Measurements from ENCODE around the gene NPIPB12. TPM values are rescaled to one million over a fixed set of nuclear protein-coding genes. Genes with fewer than 3 reads are reported as not detected.
A peak's percentile ranks its signal among the peaks of the same experiment; 100 is the strongest.
"Not testable (repeated sequence)": the region's sequence is repeated elsewhere in the genome, so short reads cannot be mapped to it uniquely, and the experiment has no call there.

The NPIPB12 gene
- total RNA-seq (10 to 100 TPM; 20.4 to 32.6 (median 24.6) TPM), polyA plus RNA-seq (19.1 TPM)
- long read RNA-seq, donor 1, partial matches to known transcripts, result 0 of 2 reads
- long read RNA-seq, donor 1, other reads (novel, unspliced or antisense), result 2 of 2 reads
- long read RNA-seq, donor 2, result 0 reads
- long read RNA-seq, donor 3, partial matches to known transcripts, result 0 of 2 reads
- long read RNA-seq, donor 3, other reads (novel, unspliced or antisense), result 2 of 2 reads
- long read RNA-seq, donor 4, partial matches to known transcripts, result 0 of 1 reads
- long read RNA-seq, donor 4, other reads (novel, unspliced or antisense), result 1 of 1 reads

DNA sequence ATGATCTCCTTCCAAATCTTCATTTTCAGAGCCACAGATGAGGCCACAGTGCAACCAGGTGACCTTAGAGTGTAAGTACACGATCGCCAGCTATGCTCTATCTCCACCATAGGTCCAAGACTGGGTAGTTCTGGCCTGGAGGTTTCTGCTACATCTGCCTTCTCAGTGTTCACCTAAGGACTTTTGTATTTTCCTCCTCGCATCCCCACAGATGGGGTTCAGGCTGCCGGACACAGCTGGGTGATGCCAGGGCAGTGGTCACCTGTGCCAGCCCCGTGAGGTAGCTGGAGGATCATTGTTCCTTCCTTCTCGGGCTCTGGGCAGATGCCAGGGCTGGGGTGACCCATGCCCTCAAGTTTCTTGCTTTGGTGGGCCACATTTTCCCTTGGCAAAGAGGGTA is at the start of gene NPIPB12:
Gene NPIPB12, minus strand, starts transcription at position 101 of the 400 bp plus-strand sequence.
- H3K9me3 ChIP-seq (ENCODE audit: control insufficient read depth, low read length); H3K27ac ChIP-seq (ENCODE audit: low read length); H3K27me3 ChIP-seq (ENCODE audit: control insufficient read depth, insufficient read depth); H3K4me3 ChIP-seq (ENCODE audit: low read length); H3K4me1 ChIP-seq (ENCODE audit: control insufficient read depth, insufficient read depth, low read length); intact Hi-C loops (cut with DNase I); ATAC-seq: not testable (repeated sequence)
- 82% methylated on average over 2 of the region's 6 CpGs for WGBS
- peak in 1 of 3 donors; percentile 0 for DNase-seq

DNA sequence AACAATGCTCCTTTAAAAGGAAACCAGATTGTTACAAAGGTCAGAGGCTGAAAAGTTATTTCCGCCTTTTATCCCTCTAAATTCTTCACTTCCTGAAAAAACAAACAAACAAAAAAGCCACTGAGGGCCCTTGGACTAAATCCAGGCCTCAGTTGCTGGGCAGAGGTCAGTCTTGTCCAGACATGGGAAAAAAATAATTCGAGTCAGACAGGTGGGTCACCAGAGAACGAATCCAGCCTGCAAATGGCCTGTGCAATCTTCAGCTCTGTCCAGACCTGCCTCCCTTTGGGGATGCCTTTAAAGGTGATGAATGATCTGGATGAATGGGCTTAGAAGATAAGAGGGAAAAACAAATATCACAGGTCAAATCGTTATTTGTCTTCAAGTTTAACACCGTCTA is 15.3 kb upstream of the NPIPB12 start:
- H3K4me1 ChIP-seq (ENCODE audit: control insufficient read depth, insufficient read depth, low read length); intact Hi-C loops (cut with DNase I); H3K9me3 ChIP-seq (ENCODE audit: control insufficient read depth, low read length); ATAC-seq; H3K4me3 ChIP-seq (ENCODE audit: low read length); H3K27me3 ChIP-seq (ENCODE audit: control insufficient read depth, insufficient read depth); H3K27ac ChIP-seq (ENCODE audit: low read length); DNase-seq: not testable (repeated sequence)
- WGBS, result 42% methylated on average over 2 of the region's 5 CpGs

DNA sequence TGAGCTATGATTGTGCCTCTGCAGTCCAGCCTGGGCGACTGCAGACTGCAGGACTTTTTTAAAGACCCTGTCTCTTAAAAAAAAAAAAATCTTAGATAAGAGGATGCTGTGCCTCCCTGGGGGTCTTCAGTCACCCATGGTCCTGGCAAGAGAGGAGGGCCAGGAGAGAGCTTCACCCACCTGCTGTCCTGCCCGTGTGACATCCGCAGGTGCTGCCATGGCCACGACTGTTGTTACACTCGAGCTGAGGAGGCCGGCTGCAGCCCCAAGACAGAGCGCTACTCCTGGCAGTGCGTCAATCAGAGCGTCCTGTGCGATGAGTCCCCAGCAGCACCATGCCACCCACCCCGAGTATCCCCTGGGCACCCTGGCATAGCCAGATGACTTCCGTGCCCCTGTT is 23.9 kb downstream of the NPIPB12 start:
- intact Hi-C loops (cut with DNase I); H3K27ac ChIP-seq (ENCODE audit: low read length); H3K27me3 ChIP-seq (ENCODE audit: control insufficient read depth, insufficient read depth); ATAC-seq; H3K4me3 ChIP-seq (ENCODE audit: low read length); H3K4me1 ChIP-seq (ENCODE audit: control insufficient read depth, insufficient read depth, low read length); H3K9me3 ChIP-seq (ENCODE audit: control insufficient read depth, low read length): not testable (repeated sequence)
- WGBS, result 77% methylated on average over 6 of the region's 12 CpGs
- peak; percentile 11 to 41 (median 30) for DNase-seq

GRCh38 chr16:29472065-29472464 is 34.1 kb downstream of the NPIPB12 start:
- H3K4me1 ChIP-seq (ENCODE audit: control insufficient read depth, insufficient read depth, low read length); H3K9me3 ChIP-seq (ENCODE audit: control insufficient read depth, low read length); DNase-seq; ATAC-seq; H3K27me3 ChIP-seq (ENCODE audit: control insufficient read depth, insufficient read depth); H3K27ac ChIP-seq (ENCODE audit: low read length); intact Hi-C loops (cut with DNase I); H3K4me3 ChIP-seq (ENCODE audit: low read length): not testable (repeated sequence)
- no CpG with 5 or more reads among the region's 4 CpGs for WGBS

GRCh38 chr16:29469660-29470059 is 36.5 kb downstream of the NPIPB12 start:
- H3K4me3 ChIP-seq (ENCODE audit: low read length); H3K27me3 ChIP-seq (ENCODE audit: control insufficient read depth, insufficient read depth); H3K9me3 ChIP-seq (ENCODE audit: control insufficient read depth, low read length); H3K4me1 ChIP-seq (ENCODE audit: control insufficient read depth, insufficient read depth, low read length); intact Hi-C loops (cut with DNase I): not testable (repeated sequence)
- peak; percentile 91 to 96 for ATAC-seq
- DNase-seq, result peak; percentile 81 to 96 (median 93)
- peak overlapping the region; percentile 72 for H3K27ac ChIP-seq (ENCODE audit: low read length)
- WGBS, result 28% methylated on average over 5 of the region's 6 CpGs

GRCh38 chr16:29467654-29468366 is 38.4 kb downstream of the NPIPB12 start:
- no CpG with 5 or more reads among the region's 10 CpGs for WGBS
- H3K27ac ChIP-seq (ENCODE audit: low read length); H3K27me3 ChIP-seq (ENCODE audit: control insufficient read depth, insufficient read depth); H3K4me1 ChIP-seq (ENCODE audit: control insufficient read depth, insufficient read depth, low read length); H3K4me3 ChIP-seq (ENCODE audit: low read length); intact Hi-C loops (cut with DNase I); H3K9me3 ChIP-seq (ENCODE audit: control insufficient read depth, low read length); DNase-seq: not testable (repeated sequence)
- ATAC-seq, result peak in 1 of 2 donors; percentile 28

DNA sequence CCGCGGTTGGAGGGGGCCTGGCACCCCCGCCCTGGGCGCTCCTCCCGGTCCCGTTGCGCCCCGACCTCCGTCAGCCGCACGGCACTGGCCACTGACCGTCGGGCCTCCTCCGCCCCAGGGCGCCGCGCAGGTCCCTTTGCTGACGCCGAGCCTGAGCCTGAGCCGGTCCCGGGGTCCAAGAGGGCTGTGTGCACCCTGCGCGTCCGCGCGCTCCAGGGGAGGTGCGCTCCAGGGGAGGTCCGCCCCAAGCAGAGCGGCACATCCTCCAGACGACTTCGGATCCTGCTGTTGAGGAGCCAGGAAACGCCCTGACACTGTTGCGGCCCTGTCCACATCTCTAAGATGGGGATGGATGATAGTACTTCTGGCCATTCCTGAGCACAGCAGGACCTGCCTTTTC is 39.3 kb downstream of the NPIPB12 start:
- no CpG with 5 or more reads among the region's 33 CpGs for WGBS
- peak; percentile 1 to 33 for ATAC-seq
- H3K4me3 ChIP-seq (ENCODE audit: low read length); H3K4me1 ChIP-seq (ENCODE audit: control insufficient read depth, insufficient read depth, low read length); H3K27ac ChIP-seq (ENCODE audit: low read length); H3K27me3 ChIP-seq (ENCODE audit: control insufficient read depth, insufficient read depth); DNase-seq; intact Hi-C loops (cut with DNase I); H3K9me3 ChIP-seq (ENCODE audit: control insufficient read depth, low read length): not testable (repeated sequence)

DNA sequence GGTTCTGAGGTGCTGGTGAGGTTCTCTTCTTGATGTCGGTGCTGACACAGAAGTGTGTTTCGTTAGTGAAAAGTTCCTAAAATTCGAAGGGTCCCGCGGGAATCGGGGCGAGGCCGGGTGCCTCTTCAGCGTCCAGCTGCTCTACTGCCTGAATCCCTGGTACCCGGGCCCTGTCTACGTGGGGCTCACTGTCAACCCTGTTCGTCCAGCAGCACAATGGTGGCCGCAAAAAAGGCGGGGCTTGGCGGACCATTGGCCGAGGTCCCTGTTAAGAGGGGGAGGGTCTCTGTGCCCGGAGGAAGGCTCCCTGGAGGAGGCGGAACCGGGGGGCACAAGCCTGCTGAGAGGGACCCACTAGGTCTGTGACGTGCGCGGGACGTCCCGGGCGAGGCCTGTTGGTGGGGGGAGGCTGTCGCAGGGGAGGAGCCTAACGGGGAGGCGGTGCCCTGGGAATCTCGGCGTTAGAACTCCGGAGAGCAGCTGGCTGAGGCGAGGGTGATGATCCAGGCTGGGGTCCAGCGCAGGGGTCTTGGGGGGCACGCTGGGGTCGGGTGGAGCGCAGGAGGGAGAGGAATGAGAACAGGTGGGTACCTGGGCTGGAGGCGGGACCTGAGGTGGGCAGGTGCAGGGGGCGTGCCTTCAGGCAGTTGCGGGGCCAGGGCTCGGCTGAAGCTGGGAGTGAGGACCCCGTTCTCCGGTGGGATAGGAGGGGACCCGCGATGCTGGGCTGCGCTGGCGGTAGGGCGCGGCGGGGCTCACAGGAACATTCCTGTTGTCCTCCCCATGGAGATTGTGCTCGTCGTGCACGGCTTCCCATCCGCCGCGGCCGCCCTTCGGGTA is 40.0 kb downstream of the NPIPB12 start:
- ATAC-seq, result peak; percentile 59 to 69
- intact Hi-C loops (cut with DNase I), result not testable (repeated sequence)
- WGBS, result no CpG with 5 or more reads among the region's 57 CpGs

DNA sequence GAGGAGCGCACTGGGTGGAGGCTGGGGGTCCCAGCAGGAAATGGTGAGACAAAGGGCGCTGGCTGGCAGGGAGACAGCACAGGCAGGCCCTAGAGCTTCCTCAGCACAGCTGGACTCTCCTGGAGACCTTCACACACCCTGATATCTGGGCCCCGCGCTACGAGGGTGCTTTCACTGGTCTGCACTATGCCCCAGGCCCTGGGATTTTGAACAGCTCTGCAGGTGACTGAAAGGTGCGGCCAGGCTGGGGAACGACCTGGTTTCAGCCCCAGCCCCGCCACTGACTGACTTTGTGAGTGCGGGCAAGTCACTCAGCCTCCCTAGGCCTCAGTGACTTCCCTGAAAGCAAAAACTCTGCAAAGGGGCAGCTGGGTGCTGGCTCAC is 45.6 kb downstream of the NPIPB12 start:
- ATAC-seq, result peak; percentile 1 to 17
- intact Hi-C loops (cut with DNase I); H3K27ac ChIP-seq (ENCODE audit: low read length); DNase-seq; H3K4me1 ChIP-seq (ENCODE audit: control insufficient read depth, insufficient read depth, low read length); H3K4me3 ChIP-seq (ENCODE audit: low read length); H3K9me3 ChIP-seq (ENCODE audit: control insufficient read depth, low read length); H3K27me3 ChIP-seq (ENCODE audit: control insufficient read depth, insufficient read depth): not testable (repeated sequence)
- no CpG with 5 or more reads among the region's 9 CpGs for WGBS

More for the DNA sequence above, 40.0 kb downstream of the NPIPB12 start:
- peak in 1 of 3 donors; percentile 10 for DNase-seq
- not testable (repeated sequence) for H3K4me1 ChIP-seq (ENCODE audit: control insufficient read depth, insufficient read depth, low read length); H3K9me3 ChIP-seq (ENCODE audit: control insufficient read depth, low read length); H3K4me3 ChIP-seq (ENCODE audit: low read length); H3K27ac ChIP-seq (ENCODE audit: low read length); H3K27me3 ChIP-seq (ENCODE audit: control insufficient read depth, insufficient read depth)

GRCh38 chr16:29459706-29460646 is 46.2 kb downstream of the NPIPB12 start, which contains the start of gene SULT1A4:
SULT1A4 (plus strand) TSS chr16:29459913; CDS start chr16:29461386, 1,473 bp downstream.
- H3K27ac ChIP-seq (ENCODE audit: low read length); H3K9me3 ChIP-seq (ENCODE audit: control insufficient read depth, low read length); intact Hi-C loops (cut with DNase I); H3K4me3 ChIP-seq (ENCODE audit: low read length); H3K27me3 ChIP-seq (ENCODE audit: control insufficient read depth, insufficient read depth); DNase-seq; H3K4me1 ChIP-seq (ENCODE audit: control insufficient read depth, insufficient read depth, low read length): not testable (repeated sequence)
- peak; percentile 50 to 75 for ATAC-seq
- no CpG with 5 or more reads among the region's 13 CpGs for WGBS
